Astrocyte of the hippocampus (primary cell): ENCODE measurements around the gene CDC14C.
"Not testable (repeated sequence)": the region's sequence is repeated elsewhere in the genome, so short reads cannot be mapped to it uniquely, and the experiment has no call there.

ENCODE experiments used
- DNase-seq: peaks from one replicate; pipeline ENCODE4 v3.0.0; 2011; ENCODE audit warnings: low read depth, low spot score

Gene CDC14C

DNA sequence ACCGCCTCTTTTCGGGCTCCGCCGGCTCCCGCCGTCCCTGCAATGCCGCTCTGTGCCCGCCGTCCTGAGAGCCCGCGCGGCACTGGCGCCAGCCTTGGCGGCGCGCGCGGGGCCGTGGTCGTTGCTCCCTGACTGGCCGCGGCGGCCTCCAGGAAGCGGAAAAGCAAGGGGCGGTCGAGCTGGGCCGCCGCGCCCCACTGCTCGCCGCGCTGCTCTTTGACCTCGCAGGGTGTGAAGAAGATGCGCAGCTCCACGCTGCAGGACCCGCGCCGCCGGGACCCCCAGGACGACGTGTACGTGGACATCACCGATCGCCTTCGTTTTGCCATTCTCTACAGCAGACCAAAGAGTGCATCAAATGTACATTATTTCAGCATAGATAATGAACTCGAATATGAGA lies at the start of gene CDC14C:
TSS of gene CDC14C (plus strand) at position 115 of the 400 bp plus-strand sequence. CDS start at position 241, 126 bp downstream.
- DNase-seq, result no peak

GRCh38 chr7:48875045-48875916 lies 49.1 kb upstream of the CDC14C start:
- peak; percentile 76 for DNase-seq

GRCh38 chr7:48876087-48876486 lies 48.3 kb upstream of the CDC14C start:
- DNase-seq, result no peak

- DNase-seq, result no peak
Observed at GRCh38 chr7:48880851-48881250, 43.5 kb upstream of the CDC14C start.

DNA sequence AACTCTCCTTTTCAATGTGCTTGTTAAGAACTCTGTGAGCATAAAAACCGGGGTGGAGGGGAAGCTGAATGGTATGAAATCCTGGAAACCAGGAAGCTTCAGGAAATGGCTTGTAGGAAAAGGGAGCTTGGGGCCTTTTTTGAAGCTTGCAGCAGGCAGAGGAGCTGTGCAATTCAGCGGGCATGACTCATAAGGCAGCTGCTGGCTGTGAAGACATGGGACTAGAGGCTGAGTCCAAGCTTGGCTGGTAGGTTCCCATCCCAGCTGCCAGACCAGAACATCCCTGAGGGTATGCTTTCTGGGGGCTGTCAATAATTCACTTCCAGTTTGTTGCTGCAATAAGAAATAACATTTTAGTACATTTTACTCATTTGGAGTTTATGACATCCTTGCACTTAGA lies 36.8 kb upstream of the CDC14C start:
- DNase-seq, result peak; percentile 18

GRCh38 chr7:48894574-48894973 lies 29.8 kb upstream of the CDC14C start:
- DNase-seq, result no peak

DNA sequence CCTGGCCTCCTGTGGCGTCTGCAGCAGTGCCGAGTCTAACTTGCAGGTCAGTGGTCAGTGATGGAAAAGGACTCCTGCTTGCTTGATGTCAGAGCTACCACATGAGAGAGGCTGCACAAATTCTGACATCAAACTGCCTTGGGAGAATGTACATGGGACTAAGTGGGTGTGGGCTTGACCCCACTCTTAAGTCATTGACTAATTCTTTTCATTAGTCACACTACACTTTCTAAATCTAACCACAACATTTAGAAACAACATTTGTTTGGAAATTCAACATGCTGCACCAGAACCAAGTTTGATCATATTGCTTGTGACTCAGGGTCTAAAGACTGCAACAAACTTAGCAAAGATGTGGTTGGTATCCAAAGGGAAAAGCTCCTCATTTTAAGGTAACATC lies 24.4 kb upstream of the CDC14C start:
- DNase-seq, result peak; percentile 5

DNA sequence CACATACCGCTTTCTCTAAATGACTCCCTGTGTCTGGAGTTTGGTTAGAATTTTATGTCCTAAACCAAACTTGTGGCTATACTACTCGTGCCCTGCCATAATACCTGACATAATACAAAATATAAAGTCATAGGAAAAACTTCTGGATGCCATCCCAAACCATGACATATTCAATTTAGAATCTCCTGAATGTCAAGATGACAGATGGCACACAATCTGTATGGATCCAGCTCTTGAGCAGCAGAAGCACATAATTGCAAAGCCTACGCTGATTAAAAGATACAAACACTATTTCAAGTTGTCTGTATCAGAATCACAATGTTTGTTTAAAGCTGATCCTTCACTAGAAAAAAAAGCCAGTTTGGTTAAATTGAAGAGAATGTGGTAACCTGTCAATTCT lies 22.4 kb upstream of the CDC14C start:
- no peak for DNase-seq

DNA sequence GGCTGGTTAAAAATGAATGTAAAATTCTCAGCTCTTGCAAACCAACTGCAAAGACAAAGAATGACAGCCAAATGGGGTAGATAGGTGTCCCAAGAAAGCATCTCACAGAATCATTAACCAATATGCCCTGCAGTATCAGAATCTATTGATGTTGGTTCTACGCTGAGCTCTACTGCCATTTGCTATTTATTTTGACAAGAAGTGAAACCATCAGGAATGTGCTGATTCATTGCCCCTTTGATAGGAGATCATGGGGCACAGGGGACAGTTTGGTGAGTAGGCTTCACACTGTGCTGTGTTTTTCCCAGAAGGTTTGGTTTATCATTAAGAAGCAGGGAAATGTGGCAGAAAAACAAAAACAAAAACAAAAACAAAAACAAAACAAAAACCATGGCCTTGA lies 19.4 kb upstream of the CDC14C start:
- peak; percentile 8 for DNase-seq

DNA sequence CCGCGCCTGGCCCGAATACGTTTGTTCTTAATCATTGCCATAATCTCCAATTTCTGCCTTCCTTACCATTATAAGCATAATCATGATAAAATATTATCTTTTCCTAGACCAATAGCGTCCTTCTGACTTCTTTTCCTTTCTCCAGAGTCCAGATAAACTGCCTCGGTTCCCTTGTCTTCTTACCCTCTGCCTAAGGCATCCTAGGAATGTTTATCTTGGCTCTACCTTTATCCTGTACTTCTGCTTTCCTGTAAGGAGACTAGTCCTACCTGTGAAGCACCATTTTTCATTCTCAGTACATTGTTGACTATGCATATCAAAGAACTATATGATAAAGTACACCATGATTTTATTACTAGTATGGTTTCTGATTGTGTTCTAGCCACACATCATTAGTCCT lies 18.7 kb upstream of the CDC14C start:
- DNase-seq, result not testable (repeated sequence)

DNA sequence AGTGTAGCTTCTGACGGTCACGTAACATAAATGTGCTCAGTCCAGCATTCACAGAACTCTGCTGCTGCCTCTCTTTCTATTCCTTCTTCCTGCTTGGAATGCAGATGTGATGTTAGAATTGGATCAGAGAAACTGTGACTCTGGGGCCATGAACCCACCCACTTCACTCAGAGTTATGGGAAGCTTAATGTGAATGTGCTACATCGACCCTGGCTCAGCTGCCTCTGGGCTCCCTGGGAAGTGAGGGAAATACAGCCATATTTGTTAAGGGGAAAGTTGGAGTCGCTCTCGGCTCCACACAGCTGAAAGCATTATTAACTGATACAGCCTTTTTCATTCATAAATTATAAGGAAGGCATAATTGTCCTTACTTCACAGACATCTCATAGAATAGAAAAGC lies 14.5 kb upstream of the CDC14C start:
- DNase-seq, result not testable (repeated sequence)

- DNase-seq, result no peak
Observed at GRCh38 chr7:48931481-48931880, 7.1 kb downstream of the CDC14C start.

- DNase-seq, result no peak
Observed at GRCh38 chr7:48932126-48932910, 8.0 kb downstream of the CDC14C start.

- DNase-seq, result peak; percentile 7
Observed at GRCh38 chr7:48933549-48934085, 9.3 kb downstream of the CDC14C start.

DNA sequence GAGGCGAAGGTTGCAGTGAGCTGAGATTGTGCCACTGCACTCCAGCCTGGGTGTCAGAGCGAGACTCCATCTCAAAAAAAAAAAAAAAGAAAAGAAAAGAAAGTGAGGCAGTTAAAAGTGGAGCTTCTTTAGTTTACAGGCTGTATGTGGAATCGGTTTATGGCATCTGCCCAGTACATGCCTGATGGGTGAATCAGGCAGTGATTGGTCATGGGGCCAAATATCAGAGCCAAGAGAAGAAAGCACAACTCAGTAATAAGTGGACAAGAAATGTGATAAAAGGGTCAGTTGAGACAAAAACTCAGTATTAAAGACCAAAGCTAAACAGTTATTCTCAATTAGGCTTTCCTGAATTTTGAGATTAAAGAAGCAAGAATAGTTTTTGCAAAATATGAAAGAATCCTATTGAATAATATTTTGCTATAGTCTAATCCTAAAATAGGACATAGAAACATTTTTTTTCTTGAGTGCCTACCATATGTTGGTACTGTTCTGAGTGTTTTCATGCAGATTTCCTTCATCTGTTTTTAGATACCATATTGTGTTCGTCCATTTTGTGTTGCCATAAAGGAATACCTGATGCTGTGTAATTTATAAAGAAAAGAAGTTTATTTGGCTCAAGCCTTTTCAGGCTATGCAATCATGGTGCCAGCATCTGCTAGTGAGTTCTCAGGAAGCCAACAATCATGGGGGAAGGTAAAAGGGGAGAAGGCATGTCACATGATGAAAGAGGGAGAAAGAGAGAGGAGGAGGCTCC lies 14.4 kb downstream of the CDC14C start:
- peak; percentile 91 for DNase-seq

GRCh38 chr7:48943279-48943990 lies 19.1 kb downstream of the CDC14C start:
- no peak for DNase-seq

GRCh38 chr7:48955916-48956315 lies 31.6 kb downstream of the CDC14C start:
- DNase-seq, result no peak

GRCh38 chr7:48959676-48960075 lies 35.3 kb downstream of the CDC14C start:
- no peak for DNase-seq

DNA sequence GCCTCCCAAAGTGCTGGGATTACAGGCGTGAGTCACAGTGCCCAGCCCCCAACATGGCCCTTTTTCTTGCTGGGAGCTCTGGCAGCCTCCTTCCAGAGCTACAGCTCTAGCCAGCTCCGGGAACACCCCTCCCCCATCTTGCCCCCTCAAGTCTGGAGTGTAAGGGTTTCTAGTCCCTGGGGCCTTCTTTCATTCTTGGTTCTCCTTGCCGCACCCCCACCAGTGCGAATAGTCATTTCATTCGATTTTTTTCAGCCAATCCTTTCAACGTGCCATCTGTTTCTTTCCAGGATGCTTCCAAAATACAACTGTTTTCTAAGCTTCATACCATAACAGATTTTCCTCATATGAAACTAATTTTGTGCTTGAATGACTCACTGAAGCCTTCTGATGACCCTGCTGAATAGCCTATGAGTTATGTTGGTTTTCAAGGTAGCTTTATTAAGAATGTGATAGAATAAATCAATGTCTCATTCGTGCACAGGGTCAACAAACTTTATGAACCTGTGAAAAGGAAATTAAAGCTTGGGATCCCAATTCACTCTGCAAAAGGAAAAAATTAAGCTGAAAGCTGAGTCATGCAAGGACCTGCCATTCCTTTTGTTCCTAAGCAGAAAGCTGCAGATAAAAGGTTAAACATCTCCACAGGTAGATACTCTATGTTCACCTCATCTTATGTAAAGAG lies 38.6 kb downstream of the CDC14C start:
- DNase-seq, result peak; percentile 5

DNA sequence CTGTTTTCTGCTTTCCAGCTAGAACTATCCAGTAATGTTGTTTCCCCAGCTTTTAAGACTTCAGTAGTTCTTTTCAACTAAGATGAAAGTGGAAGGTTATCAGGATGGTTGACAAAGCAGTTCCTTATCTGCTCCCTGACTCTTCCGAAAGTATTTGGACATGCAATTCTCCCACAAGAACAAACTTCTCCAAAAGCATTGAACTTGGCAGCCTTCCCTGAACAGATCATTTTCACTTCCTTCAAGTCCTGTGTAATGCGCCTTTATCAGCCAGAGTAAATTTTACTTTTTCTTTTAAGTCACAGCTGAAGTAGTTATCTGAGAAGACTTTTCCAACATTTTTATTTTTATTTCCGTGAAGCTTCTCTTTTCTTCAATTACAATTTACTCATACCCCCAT lies 39.7 kb downstream of the CDC14C start:
- DNase-seq, result peak; percentile 17
